Adrenal gland (tissue), 12 donors: ENCODE measurements around the gene NANOS3. TPM values are rescaled to one million over a fixed set of nuclear protein-coding genes. Genes with fewer than 3 reads are reported as not detected.

ENCODE experiments used
- DNase-seq, 7 donors: peaks; one replicate each; pipeline ENCODE4 v3.0.0-alpha.2; 2019 to 2020
- H3K27ac ChIP-seq, 5 donors: fragments of 200-600 bp; sonication (generic) in 4 of 5; 1 replicate in 3 of 5; 2 replicates in 2 of 5; pipeline versions ENCODE4 v1.5.1 to v1.8.0; 2016 to 2020; ENCODE audit warnings: mild to moderate bottlenecking in 1 of 5
- H3K27me3 ChIP-seq: fragments of 200-600 bp; 2 replicates; pipeline ENCODE4 v1.8.0; 2021
- H3K36me3 ChIP-seq, 2 donors: fragments of 200-600 bp; replicated peaks in 1 of 2; 1 replicate in 1 of 2; 2 replicates in 1 of 2; pipeline versions ENCODE4 v1.5.1 to v1.8.0; 2018 to 2022
- H3K4me1 ChIP-seq, 2 donors: fragments of 200-600 bp; replicated peaks in 1 of 2; 1 replicate in 1 of 2; 2 replicates in 1 of 2; pipeline versions ENCODE4 v1.5.1 to v1.8.0; 2018 to 2021
- H3K4me3 ChIP-seq, 4 donors: fragments of 200-600 bp; sonication (generic) in 3 of 4; one replicate each; pipeline ENCODE4 v1.5.1; 2016 to 2018
- H3K9me3 ChIP-seq, 3 donors: fragments of 200-600 bp; sonication (generic) in 1 of 3; replicated peaks in 1 of 3; 1 replicate in 2 of 3; 2 replicates in 1 of 3; pipeline versions ENCODE4 v1.5.1 to v1.8.0; 2016 to 2021
- POLR2A ChIP-seq, 2 donors: fragments of 450-650 bp; IDR thresholded peaks; one replicate each; pipeline ENCODE4 v1.6.1; 2017; ENCODE audit warnings: antibody characterized with exemption in 2 of 2, mild to moderate bottlenecking in 2 of 2, moderate library complexity in 1 of 2
- WGBS, 4 donors: extraction: QIAGEN DNeasy Blood & Tissue Kit in 2 of 4; methylation state at CpG; one replicate each; pipeline versions ENCODE4 v1.1.5 to v1.1.7; 2013 to 2017; 5-methylcytosine and 5-hydroxymethylcytosine counted together
- intact Hi-C, 2 donors: fragments of 100-400 bp; cut with DNase I; formaldehyde crosslinking; loops; one replicate each; pipeline versions ENCODE4 v1.14.1 to v1.15.0; 2022 to 2023
- polyA plus RNA-seq, 3 donors: library from polyadenylated mRNA; stranded (reverse); fragments of 200-250 nt in 2 of 3; fragments of 350-450 nt in 1 of 3; fragmentation: Illumina TruSeq in 1 of 3; extraction: RNeasy Lipid Tissue Mini Kit (QIAGEN cat#74804) in 1 of 3; gene quantifications; one replicate each; pipeline ENCODE4 v1.2.3, GENCODE V29; 2013 to 2014
- total RNA-seq, 9 donors: library from RNA; depleted of rRNA in 4 of 9; stranded (reverse); fragments of >200 nt in 4 of 9; fragments of 120-200 nt in 1 of 9; fragmentation: NEBNext Ultra II Directional in 1 of 9; extraction: Animal tissue kit (Norgen Biotek cat#: 25700) in 1 of 9; gene quantifications; one replicate each; pipeline versions ENCODE4 v1.1.0 to v1.2.4, GENCODE V29; 2013 to 2023
- TF ChIP-seq, protein P1 (sequence below), 6 experiments: fragments of 450-650 bp in 4 of 6; fragments of 200-600 bp in 2 of 6; sonication (generic) in 1 of 6; IDR thresholded peaks; 1 replicate in 5 of 6; 2 replicates in 1 of 6; pipeline versions ENCODE4 v1.5.1 to v1.8.0; 2016 to 2021; ENCODE audit warnings: antibody characterized with exemption in 6 of 6, mild to moderate bottlenecking in 2 of 6, moderate library complexity in 1 of 6
- donor health status: healthy with polysubstance abuse.
- donor health status: Bipolar disorder and iron deficiency.
- donor health status: DM: yes; HTN: yes; CAD: no.
- donor health status: DM: no; HTN: no; CAD: no.
- donor health status: DM: no; HTN: no; CAD: no.
- donor health status: DM: yes; HTN: yes; CAD: no.

The NANOS3 gene
- total and polyA plus RNA-seq, 12 donors = 0.28 to 1.9 (median 1.3) TPM; not detected in 8

DNA sequence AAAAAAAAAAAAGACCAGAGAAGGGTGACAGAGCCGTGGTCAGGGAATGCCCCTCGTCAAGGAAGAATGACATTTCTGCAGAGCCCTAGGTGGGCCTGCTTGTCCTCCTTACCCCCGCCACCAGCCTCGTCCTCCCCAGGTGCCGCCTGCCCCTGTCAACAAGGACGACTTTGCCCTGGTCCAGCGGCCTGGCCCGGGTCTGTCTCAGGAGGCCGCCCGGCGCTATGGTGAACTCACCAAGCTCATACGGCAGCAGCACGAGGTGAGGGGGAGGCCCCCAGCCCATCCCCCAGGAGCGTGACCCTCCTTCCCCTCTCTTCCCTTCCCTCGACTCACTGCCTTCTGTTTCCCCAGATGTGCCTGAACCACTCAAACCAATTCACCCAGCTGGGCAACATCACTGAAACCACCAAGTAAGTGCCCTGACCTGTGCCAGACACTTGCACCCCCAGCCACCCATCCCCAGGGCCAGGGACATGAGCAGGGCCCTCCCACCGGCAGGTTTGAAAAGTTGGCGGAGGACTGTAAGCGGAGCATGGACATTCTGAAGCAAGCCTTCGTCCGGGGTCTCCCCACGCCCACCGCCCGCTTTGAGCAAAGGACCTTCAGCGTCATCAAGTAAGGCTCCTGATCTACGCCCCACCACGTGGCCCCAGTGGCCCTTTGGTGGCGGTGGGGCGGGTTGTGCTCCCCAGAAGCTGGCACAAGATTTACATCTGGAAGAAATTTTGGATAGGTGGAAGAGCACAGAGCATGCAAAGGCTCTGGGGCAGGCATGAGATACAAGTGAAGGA is 46.5 kb downstream of the NANOS3 start:
- Histone ChIP-seq H3K27ac (no peak overlapping the region), H3K4me3 (no peak overlapping the region), H3K9me3 (no peaks in the 10 kb centered on the region), H3K27me3 (no peaks in the 10 kb centered on the region), H3K4me1 (no peaks in the 10 kb centered on the region), H3K36me3 (peaks cover 0 to 69% of the 10 kb centered on the region in 2 donors)
- intact Hi-C loops = no loop called here
- 92 to 99% (median 96%) methylated on average over 17 to 28 of the region's 28 CpGs for WGBS, 4 donors
- TF ChIP-seq, protein P1, sequence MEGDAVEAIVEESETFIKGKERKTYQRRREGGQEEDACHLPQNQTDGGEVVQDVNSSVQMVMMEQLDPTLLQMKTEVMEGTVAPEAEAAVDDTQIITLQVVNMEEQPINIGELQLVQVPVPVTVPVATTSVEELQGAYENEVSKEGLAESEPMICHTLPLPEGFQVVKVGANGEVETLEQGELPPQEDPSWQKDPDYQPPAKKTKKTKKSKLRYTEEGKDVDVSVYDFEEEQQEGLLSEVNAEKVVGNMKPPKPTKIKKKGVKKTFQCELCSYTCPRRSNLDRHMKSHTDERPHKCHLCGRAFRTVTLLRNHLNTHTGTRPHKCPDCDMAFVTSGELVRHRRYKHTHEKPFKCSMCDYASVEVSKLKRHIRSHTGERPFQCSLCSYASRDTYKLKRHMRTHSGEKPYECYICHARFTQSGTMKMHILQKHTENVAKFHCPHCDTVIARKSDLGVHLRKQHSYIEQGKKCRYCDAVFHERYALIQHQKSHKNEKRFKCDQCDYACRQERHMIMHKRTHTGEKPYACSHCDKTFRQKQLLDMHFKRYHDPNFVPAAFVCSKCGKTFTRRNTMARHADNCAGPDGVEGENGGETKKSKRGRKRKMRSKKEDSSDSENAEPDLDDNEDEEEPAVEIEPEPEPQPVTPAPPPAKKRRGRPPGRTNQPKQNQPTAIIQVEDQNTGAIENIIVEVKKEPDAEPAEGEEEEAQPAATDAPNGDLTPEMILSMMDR (IDR thresholded peaks at IDR 0.05) = no peak
- TF ChIP-seq POLR2A (IDR thresholded peaks at IDR 0.05) = no peak
- DNase-seq = no peak

- no peak for DNase-seq
- H3K27ac ChIP-seq = no peak overlapping the region
- no peaks in the 10 kb centered on the region for H3K9me3 ChIP-seq
- TF ChIP-seq, protein P1 (IDR thresholded peaks at IDR 0.05) = no peak
- no peak for TF ChIP-seq POLR2A (IDR thresholded peaks at IDR 0.05)
- H3K4me3 ChIP-seq = no peak overlapping the region
- intact Hi-C loops = no loop called here
- peaks cover 0 to 49% of the 10 kb centered on the region in 2 donors for H3K36me3 ChIP-seq
- no peaks in the 10 kb centered on the region for H3K4me1 ChIP-seq
- no peaks in the 10 kb centered on the region for H3K27me3 ChIP-seq
- 87 to 90% (median 88%) methylated on average over 4 of the region's 4 CpGs for WGBS, 4 donors
Observed at GRCh38 chr19:13926010-13926409, 49.1 kb downstream of the NANOS3 start.

- H3K27ac ChIP-seq = no peak overlapping the region
- no peak for DNase-seq
- WGBS, 4 donors = 47 to 88% (median 77%) methylated on average over 6 to 8 of the region's 8 CpGs
- H3K4me3 ChIP-seq = no peak overlapping the region
- no peaks in the 10 kb centered on the region for H3K27me3 ChIP-seq
- no peaks in the 10 kb centered on the region for H3K4me1 ChIP-seq
- H3K36me3 ChIP-seq = peaks cover 0 to 45% of the 10 kb centered on the region in 2 donors
- no peaks in the 10 kb centered on the region for H3K9me3 ChIP-seq
- intact Hi-C loops = no loop called here
- no peak for TF ChIP-seq POLR2A (IDR thresholded peaks at IDR 0.05)
- TF ChIP-seq, protein P1 (IDR thresholded peaks at IDR 0.05) = no peak
Observed at GRCh38 chr19:13926715-13927114, 49.8 kb downstream of the NANOS3 start.

- H3K9me3 ChIP-seq = no peaks in the 10 kb centered on the region
- TF ChIP-seq POLR2A (IDR thresholded peaks at IDR 0.05) = no peak
- TF ChIP-seq, protein P1 (IDR thresholded peaks at IDR 0.05) = no peak
- H3K36me3 ChIP-seq = peaks cover 0 to 28% of the 10 kb centered on the region in 2 donors
- H3K27me3 ChIP-seq = no peaks in the 10 kb centered on the region
- intact Hi-C loops = no loop called here
- H3K4me3 ChIP-seq = no peak overlapping the region
- WGBS, 4 donors = 81 to 88% (median 83%) methylated on average over 5 to 12 of the region's 12 CpGs
- H3K4me1 ChIP-seq = no peaks in the 10 kb centered on the region
- DNase-seq = no peak
- H3K27ac ChIP-seq = no peak overlapping the region
Observed at GRCh38 chr19:13929340-13929739, 52.4 kb downstream of the NANOS3 start.
